ENCODE measurements around the gene MYO3A. TPM values are rescaled to one million over a fixed set of nuclear protein-coding genes. Genes with fewer than 3 reads are reported as not detected.
A peak's percentile ranks its signal among the peaks of the same experiment; 100 is the strongest.
"Not testable (repeated sequence)": the region's sequence is repeated elsewhere in the genome, so short reads cannot be mapped to it uniquely, and the experiment has no call there.

The MYO3A gene
- total RNA-seq, 1 experiment from 2014 or later, result not detected

- no peaks in the 10 kb centered on the region for H3K9me3 ChIP-seq
- H3K27me3 ChIP-seq, result no peaks in the 10 kb centered on the region; the same call in 1 of the 2 replicates
- no peaks in the 10 kb centered on the region for H3K36me3 ChIP-seq
- peak; percentile 9 for DNase-seq
- no peak overlapping the region for H3K4me3 ChIP-seq
Observed at GRCh38 chr10:26044141-26044749, 110.2 kb downstream of the MYO3A start.

GRCh38 chr10:26046073-26046700, 112.2 kb downstream of the MYO3A start:
- Histone ChIP-seq H3K4me3 (no peak overlapping the region), H3K9me3 (no peaks in the 10 kb centered on the region), H3K27me3 (no peaks in the 10 kb centered on the region; the same call in 1 of the 2 replicates), H3K36me3 (no peaks in the 10 kb centered on the region)
- no peak for DNase-seq

- Histone ChIP-seq H3K36me3 (no peaks in the 10 kb centered on the region), H3K4me3 (no peak overlapping the region), H3K9me3 (no peaks in the 10 kb centered on the region), H3K27me3 (no peaks in the 10 kb centered on the region)
- DNase-seq, result no peak
Observed at GRCh38 chr10:26048756-26049155, 114.7 kb downstream of the MYO3A start.

GRCh38 chr10:26052326-26052725, 118.3 kb downstream of the MYO3A start:
- Histone ChIP-seq H3K27me3 (no peaks in the 10 kb centered on the region), H3K36me3 (no peaks in the 10 kb centered on the region), H3K9me3 (no peaks in the 10 kb centered on the region), H3K4me3 (no peak overlapping the region)
- DNase-seq, result no peak

GRCh38 chr10:26057466-26057865, 123.4 kb downstream of the MYO3A start:
- Histone ChIP-seq H3K27me3 (no peaks in the 10 kb centered on the region), H3K36me3 (no peaks in the 10 kb centered on the region), H3K9me3 (no peaks in the 10 kb centered on the region), H3K4me3 (no peak overlapping the region)
- no peak for DNase-seq

GRCh38 chr10:26064106-26064505, 130.1 kb downstream of the MYO3A start:
- H3K9me3 ChIP-seq, result no peaks in the 10 kb centered on the region
- peaks cover 2% of the 10 kb centered on the region; the same call in 1 of the 2 replicates for H3K27me3 ChIP-seq
- no peaks in the 10 kb centered on the region for H3K36me3 ChIP-seq
- DNase-seq, result no peak
- no peak overlapping the region for H3K4me3 ChIP-seq

- Histone ChIP-seq H3K9me3 (no peaks in the 10 kb centered on the region), H3K36me3 (no peaks in the 10 kb centered on the region), H3K4me3 (no peak overlapping the region), H3K27me3 (peaks cover 9% of the 10 kb centered on the region)
- DNase-seq, result no peak
Observed at GRCh38 chr10:26067680-26068079, 133.7 kb downstream of the MYO3A start.

GRCh38 chr10:26080971-26081370, 146.9 kb downstream of the MYO3A start:
- H3K9me3 ChIP-seq, H3K4me3 ChIP-seq, H3K36me3 ChIP-seq, H3K27me3 ChIP-seq, DNase-seq: not testable (repeated sequence)

GRCh38 chr10:26081459-26081858, 147.4 kb downstream of the MYO3A start:
- Histone ChIP-seq H3K27me3 (no peaks in the 10 kb centered on the region), H3K9me3 (no peaks in the 10 kb centered on the region), H3K36me3 (no peaks in the 10 kb centered on the region), H3K4me3 (no peak overlapping the region)
- no peak for DNase-seq

- no peak for DNase-seq
- H3K4me3 ChIP-seq, result no peak overlapping the region
- no peaks in the 10 kb centered on the region for H3K36me3 ChIP-seq
- H3K9me3 ChIP-seq, result no peaks in the 10 kb centered on the region
- H3K27me3 ChIP-seq, result no peaks in the 10 kb centered on the region
Observed at GRCh38 chr10:26085549-26085948, 151.5 kb downstream of the MYO3A start.

GRCh38 chr10:26087666-26088065, 153.6 kb downstream of the MYO3A start:
- Histone ChIP-seq H3K9me3 (no peaks in the 10 kb centered on the region), H3K36me3 (no peaks in the 10 kb centered on the region)
- no peak for DNase-seq

GRCh38 chr10:26090026-26090425, 156.0 kb downstream of the MYO3A start:
- no peak for DNase-seq
- Histone ChIP-seq H3K4me3 (no peak overlapping the region), H3K9me3 (no peaks in the 10 kb centered on the region), H3K36me3 (no peaks in the 10 kb centered on the region), H3K27me3 (no peaks in the 10 kb centered on the region)

More at GRCh38 chr10:26087666-26088065, 153.6 kb downstream of the MYO3A start:
- H3K27me3 ChIP-seq, result no peaks in the 10 kb centered on the region
- no peak overlapping the region for H3K4me3 ChIP-seq

GRCh38 chr10:26090762-26091161, 156.7 kb downstream of the MYO3A start:
- Histone ChIP-seq H3K9me3 (no peaks in the 10 kb centered on the region), H3K36me3 (no peaks in the 10 kb centered on the region), H3K4me3 (no peak overlapping the region), H3K27me3 (no peaks in the 10 kb centered on the region)
- DNase-seq, result no peak

GRCh38 chr10:26093229-26093628, 159.2 kb downstream of the MYO3A start:
- H3K4me3 ChIP-seq, result no peak overlapping the region
- H3K27me3 ChIP-seq, result no peaks in the 10 kb centered on the region
- no peak for DNase-seq
- H3K9me3 ChIP-seq, result no peaks in the 10 kb centered on the region
- no peaks in the 10 kb centered on the region for H3K36me3 ChIP-seq

- Histone ChIP-seq H3K36me3 (no peaks in the 10 kb centered on the region), H3K9me3 (no peaks in the 10 kb centered on the region), H3K4me3 (no peak overlapping the region), H3K27me3 (no peaks in the 10 kb centered on the region)
- no peak for DNase-seq
Observed at GRCh38 chr10:26095781-26096180, 161.8 kb downstream of the MYO3A start.

GRCh38 chr10:26097549-26097948, 163.5 kb downstream of the MYO3A start:
- not testable (repeated sequence) for H3K9me3 ChIP-seq, H3K4me3 ChIP-seq, DNase-seq, H3K36me3 ChIP-seq, H3K27me3 ChIP-seq

- Histone ChIP-seq H3K36me3 (no peaks in the 10 kb centered on the region), H3K4me3 (no peak overlapping the region), H3K9me3 (no peaks in the 10 kb centered on the region), H3K27me3 (no peaks in the 10 kb centered on the region)
- DNase-seq, result no peak
Observed at GRCh38 chr10:26112532-26112931, 178.5 kb downstream of the MYO3A start.

- no peaks in the 10 kb centered on the region for H3K27me3 ChIP-seq
- no peaks in the 10 kb centered on the region for H3K9me3 ChIP-seq
- H3K36me3 ChIP-seq, result no peaks in the 10 kb centered on the region
- no peak for DNase-seq
- H3K4me3 ChIP-seq, result no peak overlapping the region
Observed at GRCh38 chr10:26138613-26139012, 204.6 kb downstream of the MYO3A start.
